ENCODE measurements around the gene STARD8.
"Not testable (repeated sequence)": the region's sequence is repeated elsewhere in the genome, so short reads cannot be mapped to it uniquely, and the experiment has no call there.

The STARD8 gene

GRCh38 chrX:68719181-68719903, 71.9 kb downstream of the STARD8 start:
- no peak for DNase-seq

DNA sequence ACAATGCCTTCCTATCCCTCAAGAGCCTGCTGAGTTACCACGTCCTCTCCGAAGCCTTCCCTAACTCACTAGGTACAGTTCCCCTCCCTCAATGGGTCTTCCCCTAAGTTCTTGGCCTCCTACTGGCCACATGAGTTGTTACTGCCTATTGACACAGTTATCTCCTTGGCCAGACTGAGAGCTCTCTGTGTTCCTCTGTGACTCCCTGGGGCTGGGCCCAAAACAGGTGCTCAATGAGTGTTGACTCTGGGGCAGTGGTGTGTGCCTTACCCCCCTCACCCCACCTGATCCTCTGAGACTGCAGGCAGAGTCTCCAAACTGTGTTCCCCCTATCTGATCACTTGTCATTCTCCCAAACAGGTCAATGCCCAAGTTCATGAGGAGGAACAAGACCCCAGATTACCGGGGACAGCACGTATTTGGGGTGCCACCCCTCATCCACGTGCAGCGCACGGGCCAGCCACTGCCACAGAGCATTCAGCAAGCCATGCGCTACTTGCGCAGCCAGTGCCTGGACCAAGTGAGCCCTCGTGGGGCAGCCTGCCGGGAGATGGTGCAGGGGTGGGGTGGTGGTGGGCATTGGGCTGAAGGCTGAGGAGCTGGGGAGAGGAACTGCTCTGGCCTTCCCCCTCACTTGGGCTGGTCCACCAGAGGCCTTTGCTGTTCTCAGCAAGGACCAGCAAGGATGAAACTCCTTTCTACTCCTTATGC, 72.6 kb downstream of the STARD8 start:
- DNase-seq: no peak

DNA sequence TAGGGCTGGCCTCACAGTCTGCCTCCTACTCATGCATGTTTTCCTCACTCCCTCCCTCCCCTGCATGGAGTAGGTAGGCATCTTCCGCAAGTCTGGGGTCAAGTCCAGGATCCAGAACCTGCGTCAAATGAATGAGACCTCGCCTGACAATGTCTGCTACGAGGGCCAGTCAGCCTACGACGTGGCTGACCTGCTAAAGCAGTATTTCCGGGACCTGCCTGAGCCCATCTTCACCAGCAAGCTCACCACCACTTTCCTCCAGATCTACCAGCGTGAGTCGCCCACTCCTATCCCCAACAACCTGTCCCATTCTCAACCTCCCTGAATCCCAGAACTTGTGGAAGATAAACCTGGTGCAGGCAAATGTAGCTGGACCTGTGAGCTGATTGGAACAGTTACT, 73.4 kb downstream of the STARD8 start:
- no peak for DNase-seq

DNA sequence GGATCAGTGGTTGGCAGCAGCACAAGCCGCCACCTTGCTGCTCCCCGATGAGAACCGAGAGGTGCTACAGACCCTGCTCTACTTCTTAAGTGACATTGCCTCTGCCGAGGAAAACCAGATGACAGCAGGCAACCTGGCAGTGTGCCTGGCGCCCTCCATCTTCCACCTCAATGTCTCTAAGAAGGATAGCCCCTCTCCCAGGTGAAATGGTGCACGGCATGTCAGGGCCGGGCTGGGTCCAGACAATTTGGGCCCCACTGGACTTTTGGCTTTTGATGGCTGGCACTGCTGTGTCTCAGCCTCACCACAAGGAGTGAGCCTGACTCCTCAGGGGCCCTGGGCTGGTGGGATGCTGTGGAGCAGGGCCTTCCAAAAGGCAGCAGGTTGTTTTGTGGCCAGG, 74.1 kb downstream of the STARD8 start:
- DNase-seq: no peak

GRCh38 chrX:68721991-68722860, 74.8 kb downstream of the STARD8 start:
- no peak for DNase-seq

- no peak for DNase-seq
Measured at GRCh38 chrX:68723491-68724155, 76.2 kb downstream of the STARD8 start.

GRCh38 chrX:68724531-68725020, 77.1 kb downstream of the STARD8 start:
- no peak for DNase-seq

GRCh38 chrX:68725756-68726365, 78.4 kb downstream of the STARD8 start:
- no peak for DNase-seq

DNA sequence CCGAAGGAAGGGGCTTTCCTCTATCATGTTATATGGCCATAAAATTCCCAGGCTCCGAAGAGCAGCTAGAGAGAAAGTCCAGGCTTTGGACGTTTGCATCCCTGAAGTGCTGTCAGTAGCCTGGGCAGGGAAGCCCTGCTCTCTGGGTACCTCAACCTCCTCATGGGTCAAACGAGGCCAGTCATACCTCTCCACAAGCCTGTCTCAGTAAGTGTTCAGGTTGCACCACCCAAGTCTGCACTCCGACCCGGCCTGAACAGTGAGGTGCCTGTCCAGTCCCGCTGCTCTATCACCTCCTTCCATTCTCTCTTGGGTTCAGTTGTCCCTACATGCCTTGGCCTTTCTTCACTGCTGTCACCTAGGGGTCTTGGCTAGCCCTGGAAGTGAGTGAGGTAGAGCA, 78.9 kb downstream of the STARD8 start:
- DNase-seq: no peak

- no peak for DNase-seq
Measured at GRCh38 chrX:68727696-68728095, 80.2 kb downstream of the STARD8 start.

DNA sequence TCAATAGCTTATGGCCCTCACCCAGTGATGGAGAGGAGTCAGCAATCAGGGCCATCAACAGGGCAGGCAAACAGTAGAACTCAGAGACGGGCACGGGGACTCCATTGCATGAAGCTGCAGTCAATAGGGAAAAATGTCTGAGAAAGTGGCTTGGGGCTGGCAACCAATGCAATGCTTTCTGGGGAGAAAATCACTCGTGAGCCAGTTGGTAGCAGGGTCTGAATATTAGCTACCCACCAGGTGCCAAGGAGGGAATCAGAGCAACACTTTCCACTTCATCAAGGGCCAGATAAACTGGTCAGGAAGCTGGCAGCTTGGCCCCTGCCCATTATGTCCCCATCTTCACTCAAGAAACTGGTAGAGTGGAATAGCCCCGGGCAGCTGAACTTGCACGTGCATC, 80.7 kb downstream of the STARD8 start:
- no peak for DNase-seq

DNA sequence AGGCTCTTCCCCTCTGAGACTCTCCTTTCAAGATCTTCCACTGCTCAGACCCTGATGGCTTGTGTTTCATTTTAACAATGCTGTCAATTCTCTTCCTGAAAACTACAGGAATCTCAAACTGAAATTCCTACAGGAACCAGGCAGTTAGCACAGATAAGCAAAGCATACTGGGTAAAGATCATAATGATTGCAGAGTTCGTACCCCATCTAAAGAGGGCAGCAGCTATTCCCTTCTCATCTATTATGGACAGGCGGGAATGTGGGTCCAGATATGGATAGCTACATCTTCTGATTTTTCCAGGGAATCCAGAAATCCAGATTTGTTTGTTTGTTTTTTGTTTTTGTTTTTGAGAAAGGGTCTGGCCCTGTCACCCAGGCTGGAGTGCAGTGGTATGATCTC, 83.8 kb downstream of the STARD8 start:
- DNase-seq: no peak

DNA sequence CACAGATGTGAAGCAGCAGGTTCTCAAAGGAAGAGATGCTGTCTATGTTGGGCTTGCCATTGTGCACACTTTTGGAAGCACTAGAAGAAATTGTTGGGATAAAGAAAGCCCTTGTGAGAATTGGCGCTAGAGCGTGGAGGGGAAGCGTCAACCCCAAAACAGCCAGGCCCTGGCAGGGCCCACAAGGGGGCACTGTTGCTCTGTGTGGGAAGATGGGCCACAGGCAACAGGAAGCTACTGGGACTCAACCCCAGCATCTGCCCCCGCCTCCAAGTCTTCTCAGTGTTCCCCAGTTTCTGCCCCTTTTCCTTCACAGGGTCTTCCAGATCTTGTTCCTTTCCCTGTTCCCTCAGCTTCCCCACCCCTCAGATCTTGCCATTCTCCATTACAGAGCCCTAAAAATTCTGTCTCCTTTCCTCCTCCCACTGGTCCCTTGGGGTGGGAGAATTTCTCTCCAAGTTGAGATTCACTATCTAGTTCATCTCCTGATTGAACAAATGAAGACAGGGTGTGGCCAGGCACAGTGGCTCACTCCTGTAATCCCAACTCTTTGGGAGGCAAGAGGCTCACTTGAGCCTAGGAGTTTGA, 85.5 kb downstream of the STARD8 start:
- DNase-seq: peak; percentile 57

DNA sequence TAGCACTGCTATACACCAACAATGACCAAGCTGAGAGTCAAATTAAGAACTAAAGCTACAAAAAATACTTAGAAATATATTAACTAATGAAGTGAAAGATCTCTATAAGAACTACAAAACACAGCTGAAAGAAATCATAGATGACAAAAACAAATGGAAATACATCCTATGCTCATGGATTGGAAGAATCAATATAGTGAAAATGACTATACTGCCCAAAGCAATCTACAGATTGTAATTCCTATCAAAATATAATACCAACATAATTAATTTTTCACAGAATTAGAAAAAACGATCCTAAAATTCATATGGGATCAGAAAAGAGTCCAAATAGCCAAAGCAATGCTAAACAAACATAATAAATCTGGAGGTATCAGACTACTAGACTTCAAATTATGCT, 87.8 kb downstream of the STARD8 start:
- no peak for DNase-seq

DNA sequence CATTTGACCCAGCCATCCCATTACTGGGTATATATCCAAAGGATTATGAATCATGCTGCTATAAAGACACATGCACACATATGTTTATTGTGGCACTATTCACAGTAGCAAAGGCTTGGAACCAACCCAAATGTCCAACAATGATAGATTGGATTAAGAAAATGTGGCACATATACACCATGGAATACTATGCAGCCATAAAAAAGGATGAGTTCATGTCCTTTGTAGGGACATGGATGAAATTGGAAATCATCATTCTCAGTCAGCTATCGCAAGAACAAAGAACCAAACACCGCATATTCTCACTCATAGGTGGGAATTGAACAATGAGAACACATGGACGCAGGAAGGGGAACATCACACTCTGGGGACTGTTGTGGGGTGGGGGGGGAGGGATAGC, 94.4 kb downstream of the STARD8 start:
- DNase-seq: not testable (repeated sequence)

DNA sequence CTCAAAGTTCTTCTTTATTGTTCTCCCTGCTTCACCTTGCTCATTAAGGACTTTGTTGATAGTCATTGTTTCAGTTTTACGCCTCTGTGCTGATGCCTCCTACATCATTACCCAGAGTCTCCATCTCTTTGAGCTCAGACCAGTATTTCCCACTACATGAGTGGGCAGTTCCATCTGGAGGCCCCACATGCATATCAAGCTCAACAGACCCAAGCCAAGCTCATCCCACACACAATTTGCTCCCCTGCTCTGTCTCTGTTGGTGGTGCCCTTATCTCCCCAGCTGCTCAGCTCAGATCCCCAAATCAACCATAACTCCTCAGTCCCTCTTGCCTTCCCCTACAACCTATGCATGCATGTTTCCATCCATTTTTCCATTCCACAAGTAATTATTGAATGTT, 96.3 kb downstream of the STARD8 start:
- DNase-seq: no peak

- no peak for DNase-seq
Measured at GRCh38 chrX:68746988-68747387, 99.5 kb downstream of the STARD8 start.

DNA sequence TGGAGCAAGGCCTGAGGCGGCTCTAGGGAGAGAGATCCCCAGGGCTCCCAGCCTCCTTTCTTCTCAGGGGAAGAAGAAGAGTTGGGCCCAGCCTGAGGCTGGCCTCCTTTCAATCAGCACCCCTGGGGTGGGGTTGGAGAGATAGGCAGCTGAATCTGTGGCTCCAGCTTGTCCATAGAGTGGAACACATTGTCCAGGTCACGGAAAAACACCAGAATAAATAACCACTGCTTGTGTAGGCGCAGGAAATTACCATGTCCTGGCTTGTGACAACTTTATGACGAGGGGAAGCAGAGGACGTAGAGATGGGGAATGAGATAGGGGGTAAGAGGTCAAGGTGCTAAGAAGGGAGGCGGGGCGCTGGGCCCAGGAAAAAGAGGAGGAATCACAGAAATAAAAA, 100.6 kb downstream of the STARD8 start:
- no peak for DNase-seq

DNA sequence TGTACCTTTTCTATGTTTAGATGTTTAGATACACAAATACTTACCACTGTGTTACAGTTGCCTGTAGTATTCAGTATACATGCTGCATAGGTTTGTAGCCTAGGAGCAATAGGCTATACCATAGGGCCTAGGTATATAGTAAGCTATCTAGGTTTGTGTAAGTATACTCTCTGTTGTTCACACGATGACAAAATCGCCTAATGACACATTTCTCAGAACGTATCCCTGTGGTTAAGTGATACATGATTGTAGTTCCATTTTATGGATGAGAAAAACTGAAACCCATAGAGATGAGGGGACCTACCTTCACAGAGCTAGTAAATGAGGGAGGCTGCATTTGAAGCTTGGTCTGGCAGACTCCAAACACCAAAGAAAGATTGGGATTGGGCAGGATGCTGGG, 102.0 kb downstream of the STARD8 start:
- no peak for DNase-seq

DNA sequence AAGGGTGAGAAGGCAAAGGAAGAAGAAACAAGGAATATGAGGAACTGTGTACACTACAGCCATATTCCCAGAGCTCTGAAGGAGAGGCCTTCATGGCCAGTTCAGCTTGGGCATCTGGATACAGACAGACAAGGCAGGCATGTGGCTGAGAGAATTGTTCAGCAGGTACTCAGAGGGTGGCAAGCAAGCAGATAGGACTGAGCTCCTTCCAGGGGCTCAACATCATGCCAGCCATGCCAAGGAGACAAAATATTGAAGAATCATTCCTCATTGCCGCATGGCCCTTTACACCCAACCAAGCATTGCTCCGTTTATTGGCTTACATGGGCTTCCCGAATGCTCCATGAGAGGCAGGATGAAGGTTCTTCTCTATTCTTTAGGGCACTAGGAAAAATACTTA, 102.8 kb downstream of the STARD8 start:
- DNase-seq: no peak

DNA sequence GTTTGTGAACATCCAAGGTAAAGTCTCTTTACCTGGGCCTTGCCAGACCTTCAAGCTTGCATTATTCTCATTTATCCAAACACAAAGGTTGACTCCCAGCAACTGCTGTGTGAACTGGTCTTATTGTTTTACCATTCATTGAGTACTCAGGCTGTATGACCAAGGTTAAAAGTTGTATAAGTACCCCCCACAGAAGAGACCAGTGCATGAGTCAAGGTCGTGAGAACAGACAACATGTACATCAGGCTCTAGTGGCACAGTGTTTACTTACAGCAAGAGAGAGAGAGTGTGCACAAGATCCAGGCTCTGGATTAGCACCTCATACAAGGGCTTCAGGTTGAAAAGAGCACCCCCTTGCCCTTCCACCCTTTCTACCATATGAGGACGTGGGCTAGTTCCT, 103.9 kb downstream of the STARD8 start:
- no peak for DNase-seq

GRCh38 chrX:68753218-68753617, 105.8 kb downstream of the STARD8 start:
- no peak for DNase-seq
